DMS53 (cell line): Measurements from ENCODE around the gene ZNF248.
"Not testable (repeated sequence)": the region's sequence is repeated elsewhere in the genome, so short reads cannot be mapped to it uniquely, and the experiment has no call there.

Source experiments
- DNase-seq: peaks from one replicate; lab custom pipeline; 2025; lab: John Stamatoyannopoulos, UW

The ZNF248 gene

GRCh38 chr10:37857287-37858211, at the start of gene ZNF248:
Gene ZNF248, minus strand, starts transcription at chr10:37857610. Its CDS starts 1,300 bp downstream, at chr10:37856310.
- peak; percentile 98 for DNase-seq

DNA sequence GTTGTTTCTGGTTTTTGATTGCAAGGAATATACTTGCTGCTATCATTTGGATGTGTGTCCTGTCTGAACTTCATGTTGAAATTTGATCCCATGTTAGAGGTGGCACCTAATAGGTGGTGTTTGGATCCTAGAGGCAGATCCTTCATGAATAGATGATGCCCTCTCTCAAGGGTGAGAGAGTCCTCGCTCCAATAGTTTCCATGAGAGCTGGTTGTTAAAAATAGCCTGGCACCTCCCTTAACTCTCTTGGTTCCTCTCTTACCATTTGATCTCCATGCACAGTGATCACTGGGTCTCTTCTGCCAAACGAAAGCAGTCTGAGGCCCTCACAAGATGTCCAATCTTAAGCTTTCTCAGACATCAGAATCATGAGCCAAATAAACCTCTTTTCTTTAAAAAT, 49.0 kb upstream of the ZNF248 start:
- DNase-seq, result no peak

DNA sequence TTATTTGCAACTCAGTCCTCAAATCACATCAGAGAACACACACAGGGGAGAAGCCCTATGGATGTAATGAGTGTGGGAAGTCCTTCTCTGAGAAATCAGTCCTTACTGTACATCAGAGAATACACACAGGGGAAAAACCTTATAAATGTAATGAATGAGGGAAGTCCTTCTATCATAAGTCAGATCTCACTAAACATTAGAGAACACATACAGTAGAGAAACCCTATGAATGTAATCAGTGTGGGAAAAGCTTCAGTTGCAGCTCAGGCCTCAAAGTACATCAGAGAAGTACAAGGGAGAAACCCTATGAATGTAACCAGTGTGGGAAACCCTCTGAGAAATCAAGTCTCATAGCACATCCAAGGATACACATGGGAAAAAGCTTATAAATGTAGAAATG, 39.0 kb upstream of the ZNF248 start:
- no peak for DNase-seq

DNA sequence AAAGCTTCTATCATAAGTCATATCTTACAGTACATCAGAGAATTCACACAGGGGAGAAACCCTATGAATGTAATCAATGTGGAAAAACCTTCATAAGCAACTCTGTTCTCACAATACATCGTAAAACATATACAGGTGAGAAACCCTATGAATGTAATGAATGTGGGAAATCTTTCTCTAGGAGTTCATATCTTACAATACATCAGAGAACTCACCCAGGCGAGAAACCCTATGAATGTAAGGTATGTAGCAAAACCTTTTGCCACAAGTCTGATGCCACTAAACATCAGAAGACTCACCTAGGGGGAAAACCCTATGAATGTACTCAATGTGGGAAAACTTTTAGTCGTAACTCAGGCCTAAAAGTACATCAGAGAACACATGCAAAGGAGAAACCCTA, 38.3 kb upstream of the ZNF248 start:
- no peak for DNase-seq

GRCh38 chr10:37885850-37886249, 28.4 kb upstream of the ZNF248 start:
- DNase-seq, result no peak

GRCh38 chr10:37872955-37873354, 15.5 kb upstream of the ZNF248 start:
- no peak for DNase-seq

DNA sequence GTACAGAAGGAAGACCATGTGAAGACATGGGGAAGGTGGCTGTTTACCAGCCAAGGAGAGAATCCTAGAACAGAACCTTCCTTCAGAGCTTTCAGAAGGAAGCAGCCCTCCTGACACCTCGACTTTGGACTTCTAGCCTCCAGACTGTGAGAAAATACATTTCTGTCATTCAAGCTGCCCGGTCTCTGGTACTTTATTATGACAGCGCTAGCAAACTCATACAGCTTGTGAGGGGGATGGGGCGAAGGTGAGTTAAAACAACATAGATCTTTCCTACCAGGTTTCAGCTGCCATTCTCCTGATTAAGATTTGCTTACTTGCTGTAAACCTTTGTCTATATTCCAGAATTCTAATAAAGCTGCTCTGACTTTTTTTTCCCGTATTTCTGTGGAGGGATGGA, 14.9 kb upstream of the ZNF248 start:
- DNase-seq, result no peak

DNA sequence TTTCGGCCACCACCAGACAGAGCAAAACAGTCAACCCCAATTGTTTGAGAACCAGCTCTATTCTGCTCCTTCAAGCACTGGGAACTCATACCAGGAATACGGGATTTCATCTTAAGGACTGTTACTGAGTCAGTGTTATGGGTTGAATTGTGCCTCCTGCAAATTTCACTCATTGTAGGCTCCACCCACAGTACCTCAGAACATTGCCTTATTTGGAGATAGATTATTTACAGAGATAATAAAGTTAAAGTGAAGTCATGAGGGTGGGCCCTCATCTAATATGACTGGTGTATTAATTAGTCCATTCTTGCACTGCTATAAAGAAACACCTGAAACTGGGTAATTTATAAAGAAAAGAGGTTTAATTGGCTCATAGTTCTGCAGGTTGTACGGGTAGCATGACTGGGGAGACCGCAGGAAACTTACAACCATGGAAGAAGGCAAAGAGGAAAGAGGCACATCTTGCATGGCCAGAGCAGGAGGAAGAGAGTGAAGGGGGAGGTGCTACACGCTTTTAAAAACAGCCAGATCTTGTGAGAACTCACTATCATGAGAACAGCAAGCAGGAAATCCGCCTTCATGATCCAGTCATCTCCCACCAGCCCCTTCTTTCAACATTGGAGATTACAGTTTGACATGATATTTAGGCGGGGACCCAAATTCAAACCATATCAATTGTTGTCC, 14.3 kb upstream of the ZNF248 start:
- DNase-seq, result no peak

- DNase-seq, result no peak
Measured at GRCh38 chr10:37871143-37871542, 13.7 kb upstream of the ZNF248 start.

DNA sequence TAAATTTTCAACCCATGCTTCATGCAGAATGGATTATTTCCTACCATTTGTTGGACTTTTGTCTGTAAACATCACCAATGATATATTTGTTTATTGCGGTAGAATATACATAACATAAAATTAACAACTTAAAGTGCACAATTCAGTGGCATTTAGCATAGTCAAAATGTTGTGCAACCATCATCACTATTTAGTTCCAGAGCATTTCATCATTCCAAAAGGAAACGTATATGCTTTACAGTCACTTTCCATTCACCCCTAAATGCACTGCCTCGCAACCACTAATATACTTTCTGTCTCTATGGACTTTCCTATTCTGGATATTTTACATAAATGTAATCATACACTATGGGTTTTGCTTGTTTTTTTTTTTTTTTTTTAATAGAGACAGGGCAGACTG, 11.4 kb upstream of the ZNF248 start:
- no peak for DNase-seq

- DNase-seq, result no peak
Measured at GRCh38 chr10:37865957-37866803, 8.8 kb upstream of the ZNF248 start.

GRCh38 chr10:37865264-37865663, 7.9 kb upstream of the ZNF248 start:
- DNase-seq, result no peak

DNA sequence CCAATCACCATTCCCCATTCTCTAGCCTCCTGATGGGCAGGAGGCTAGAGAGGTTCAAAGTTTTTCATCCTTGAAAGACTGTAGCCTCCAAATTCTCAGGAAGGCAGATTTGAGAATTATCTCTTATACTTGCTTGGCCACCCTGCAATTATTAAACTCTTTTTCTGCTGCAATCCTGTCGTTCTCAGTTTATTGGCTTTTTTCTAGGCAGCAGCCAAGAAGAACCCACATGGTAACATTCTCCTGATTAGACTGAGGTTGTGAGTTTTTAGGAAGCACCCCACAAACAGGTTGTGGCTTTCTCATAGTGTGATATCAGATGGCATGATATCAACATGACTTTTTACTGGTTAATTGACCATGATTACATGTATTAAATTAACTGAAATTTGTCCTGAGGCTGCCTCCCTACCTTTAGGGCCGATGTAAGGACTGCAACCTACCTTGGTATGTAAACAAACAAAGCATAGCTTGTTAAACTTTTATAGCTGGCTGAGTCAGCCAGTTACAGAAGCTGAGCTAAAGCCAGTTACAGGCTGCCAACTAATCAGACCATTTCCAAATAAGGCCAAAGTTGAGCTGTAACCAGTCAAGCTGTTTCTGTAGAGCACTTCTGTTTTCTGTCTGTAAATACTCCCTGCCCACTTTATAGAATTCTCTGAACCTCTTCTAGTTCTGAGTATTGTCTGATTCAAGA, 3.2 kb upstream of the ZNF248 start:
- peak; percentile 64 for DNase-seq

DNA sequence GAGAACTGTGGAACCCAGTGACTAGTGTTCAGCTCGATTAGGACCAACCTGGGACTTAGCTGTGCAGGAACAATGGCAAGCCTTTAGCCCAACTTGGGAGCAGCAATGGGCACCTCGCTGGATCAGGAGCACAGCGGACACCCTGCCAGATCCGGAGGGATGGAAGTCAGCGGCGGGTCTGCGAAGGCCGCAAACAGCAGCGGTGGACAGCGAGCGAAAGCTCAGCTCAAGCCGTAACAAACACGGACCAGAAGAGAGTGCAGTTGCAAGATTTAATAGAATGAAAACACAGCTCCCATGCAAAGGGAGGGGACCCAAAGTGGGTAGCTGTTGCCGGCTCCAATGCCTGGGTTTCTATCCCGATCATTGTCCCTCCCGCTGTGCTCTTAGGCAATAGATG, 1.9 kb upstream of the ZNF248 start:
- DNase-seq, result not testable (repeated sequence)

GRCh38 chr10:37856881-37857286, 526 bp downstream of the ZNF248 start:
- DNase-seq, result peak; percentile 56

GRCh38 chr10:37855636-37856035, 1.8 kb downstream of the ZNF248 start:
- DNase-seq, result no peak

DNA sequence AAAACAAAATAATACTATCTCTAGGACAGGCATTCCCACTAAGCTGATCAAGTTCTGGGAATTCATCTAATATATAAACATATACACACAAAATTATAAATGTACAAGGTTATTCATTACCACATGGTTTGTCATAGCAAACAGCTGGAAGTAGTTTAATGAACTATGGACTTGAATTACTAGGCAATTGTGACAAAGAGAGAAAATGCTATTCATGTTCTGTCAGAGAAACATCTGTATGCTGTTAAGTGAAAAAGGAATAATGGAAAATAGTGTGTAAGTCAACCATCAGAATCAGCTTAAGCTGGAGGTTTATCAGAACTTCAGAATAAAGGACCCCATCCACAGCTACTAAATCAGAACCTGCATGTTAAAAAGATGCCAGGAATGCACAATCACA, 2.8 kb downstream of the ZNF248 start:
- no peak for DNase-seq

DNA sequence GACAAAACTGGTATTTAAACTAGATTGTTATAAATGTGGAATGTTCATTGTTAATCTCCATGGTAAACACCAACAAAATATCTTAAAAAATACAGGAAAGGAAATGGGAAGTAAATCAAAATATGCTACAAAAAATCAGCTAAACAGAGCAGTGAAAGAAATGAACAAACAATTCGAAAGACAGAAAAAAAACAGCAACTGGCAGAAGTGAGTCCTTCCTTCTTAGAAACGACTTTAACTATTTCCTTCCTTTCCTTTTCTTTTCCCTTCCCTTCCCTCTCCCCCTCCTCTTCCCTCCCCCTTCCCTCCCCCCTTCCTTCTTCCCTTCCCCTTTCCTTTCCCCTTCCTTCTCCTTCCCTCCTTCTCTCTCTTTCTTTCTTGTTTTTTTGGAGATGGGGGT, 12.8 kb downstream of the ZNF248 start:
- no peak for DNase-seq

GRCh38 chr10:37839243-37839642, 18.2 kb downstream of the ZNF248 start:
- no peak for DNase-seq

DNA sequence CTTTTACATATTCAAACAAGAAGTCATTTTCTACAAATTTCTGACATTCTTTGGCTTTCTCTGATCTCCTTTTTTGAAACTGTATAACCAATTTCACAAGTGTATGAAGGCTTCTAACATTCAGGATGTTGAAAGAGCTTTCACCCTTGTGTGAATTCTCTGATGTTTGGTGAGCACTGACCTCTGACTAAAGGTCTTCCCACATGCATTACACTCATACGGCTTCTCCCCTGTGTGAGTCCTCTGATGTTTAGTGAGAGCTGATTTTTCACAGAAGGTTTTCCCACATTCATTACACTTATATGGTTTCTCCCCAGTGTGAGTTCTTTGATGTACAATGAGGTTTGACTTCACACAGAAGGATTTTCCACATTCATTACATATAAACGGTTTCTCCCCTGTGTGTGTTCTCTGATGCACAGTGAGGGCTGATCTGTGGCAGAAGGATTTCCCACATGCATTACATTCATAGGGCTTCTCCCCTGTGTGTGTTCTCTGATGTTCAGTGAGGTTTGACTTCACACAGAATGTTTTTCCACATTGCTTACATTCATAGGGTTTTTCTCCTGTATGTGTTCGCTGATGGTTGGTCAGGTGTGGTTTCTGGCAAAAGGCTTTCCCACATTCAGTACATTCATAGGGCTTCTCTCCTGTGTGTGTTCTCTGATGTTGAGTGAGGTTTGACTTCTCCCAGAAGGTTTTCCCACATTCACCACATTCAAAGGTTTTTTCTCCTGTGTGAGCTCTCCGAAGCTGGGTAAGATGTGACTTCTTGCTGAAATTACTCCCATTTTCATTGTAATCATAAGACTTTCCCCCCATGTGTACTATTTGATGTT, 25.7 kb downstream of the ZNF248 start:
- peak; percentile 7 for DNase-seq

GRCh38 chr10:37826806-37827205, 30.6 kb downstream of the ZNF248 start:
- DNase-seq, result no peak
